A673 (cell line): ENCODE data around the gene ADGRL3.

Experiments used
- EZH2 ChIP-seq: fragments of 200-600 bp; sonication (generic); IDR thresholded peaks from 2 replicates; pipeline ENCODE4 v1.6.1; 2017; ENCODE audit warnings: borderline replicate concordance, low read depth, mild to moderate bottlenecking, mixed read lengths, antibody characterized with exemption, low read length; ENCODE audit not compliant: poor library complexity, severe bottlenecking
- TF ChIP-seq, protein P1 (sequence below): fragments of 300-800, 200-600 bp; sonication (generic); conservative IDR thresholded peaks from 2 replicates; pipeline ENCODE4 v1.5.1; 2017; ENCODE audit warnings: low read depth, mild to moderate bottlenecking, antibody characterized with exemption, low read length, moderate library complexity, mixed read lengths

DNA sequence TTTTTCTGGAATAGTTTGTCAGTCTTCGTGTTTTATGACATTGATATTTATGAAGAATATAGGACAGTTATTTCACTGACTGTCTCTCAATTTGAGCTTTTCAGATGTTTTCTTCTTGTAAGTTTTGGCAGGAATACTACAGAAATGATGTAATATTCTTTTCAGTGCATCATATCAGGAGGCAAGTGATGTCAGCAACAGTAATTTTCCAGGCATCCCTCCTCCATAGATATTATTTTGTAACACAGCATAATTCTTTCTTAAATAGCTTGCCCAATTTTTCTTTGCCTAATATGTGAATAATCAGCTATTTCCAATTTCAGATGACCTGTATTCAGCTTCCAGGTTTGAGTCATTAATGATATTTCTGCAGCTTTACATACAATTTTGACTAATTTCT lies 211.1 kb downstream of the ADGRL3 start:
- TF ChIP-seq EZH2, result no peak
- TF ChIP-seq, protein P1, sequence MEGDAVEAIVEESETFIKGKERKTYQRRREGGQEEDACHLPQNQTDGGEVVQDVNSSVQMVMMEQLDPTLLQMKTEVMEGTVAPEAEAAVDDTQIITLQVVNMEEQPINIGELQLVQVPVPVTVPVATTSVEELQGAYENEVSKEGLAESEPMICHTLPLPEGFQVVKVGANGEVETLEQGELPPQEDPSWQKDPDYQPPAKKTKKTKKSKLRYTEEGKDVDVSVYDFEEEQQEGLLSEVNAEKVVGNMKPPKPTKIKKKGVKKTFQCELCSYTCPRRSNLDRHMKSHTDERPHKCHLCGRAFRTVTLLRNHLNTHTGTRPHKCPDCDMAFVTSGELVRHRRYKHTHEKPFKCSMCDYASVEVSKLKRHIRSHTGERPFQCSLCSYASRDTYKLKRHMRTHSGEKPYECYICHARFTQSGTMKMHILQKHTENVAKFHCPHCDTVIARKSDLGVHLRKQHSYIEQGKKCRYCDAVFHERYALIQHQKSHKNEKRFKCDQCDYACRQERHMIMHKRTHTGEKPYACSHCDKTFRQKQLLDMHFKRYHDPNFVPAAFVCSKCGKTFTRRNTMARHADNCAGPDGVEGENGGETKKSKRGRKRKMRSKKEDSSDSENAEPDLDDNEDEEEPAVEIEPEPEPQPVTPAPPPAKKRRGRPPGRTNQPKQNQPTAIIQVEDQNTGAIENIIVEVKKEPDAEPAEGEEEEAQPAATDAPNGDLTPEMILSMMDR, result no peak
